Activated T-cell treated with anti-CD3 and anti-CD28 coated beads, Interleukin-2, amount 50 U/mL, for 4 hours (primary cell): ENCODE measurements around the gene AEN. TPM values are rescaled to one million over a fixed set of nuclear protein-coding genes. Genes with fewer than 3 reads are reported as not detected.

Source experiments
- ATAC-seq, 2 donors: fragments of 200-7000 bp; cut with Tn5 transposase; one replicate each; pipeline ENCODE4 v1.10.0; 2021
- DNase-seq: peaks from one replicate; pipeline ENCODE4 v3.0.0-alpha.2; 2020
- H3K27me3 Mint-ChIP-seq: one replicate; pipeline ENCODE4 v1.8.0; 2021; ENCODE audit warnings: low read depth, mixed read lengths
- H3K36me3 Mint-ChIP-seq: one replicate; pipeline ENCODE4 v1.8.0; 2022; ENCODE audit warnings: mixed read lengths; ENCODE audit not compliant: insufficient read depth
- H3K4me1 Mint-ChIP-seq: one replicate; pipeline ENCODE4 v1.8.0; 2021; ENCODE audit warnings: low read depth, mixed read lengths
- H3K4me3 Mint-ChIP-seq: one replicate; pipeline ENCODE4 v1.8.0; 2021; ENCODE audit warnings: mild to moderate bottlenecking, moderate library complexity, mixed read lengths
- H3K9me3 Mint-ChIP-seq: one replicate; pipeline ENCODE4 v1.8.0; 2021; ENCODE audit warnings: mixed read lengths
- total RNA-seq, 3 donors: library from RNA; stranded (reverse); gene quantifications; one replicate each; pipeline ENCODE4 v1.2.1, GENCODE V29; 2021

AEN gene
- total RNA-seq, 3 donors from 2014 or later = 103 to 141 (median 140) TPM

- Mint-ChIP-seq H3K4me3 (no peak overlapping the region), H3K9me3 (no peaks in the 10 kb centered on the region), H3K36me3 (no peaks in the 10 kb centered on the region), H3K4me1 (no peaks in the 10 kb centered on the region), H3K27me3 (peaks cover 10% of the 10 kb centered on the region)
- DNase-seq = no peak
- ATAC-seq = no peak
These were observed 59.3 kb downstream of the AEN start for GRCh38 chr15:88680241-88681001.

- ATAC-seq (no peak), DNase-seq (no peak)
- Mint-ChIP-seq H3K4me3 (no peak overlapping the region), H3K4me1 (no peaks in the 10 kb centered on the region), H3K9me3 (no peaks in the 10 kb centered on the region), H3K36me3 (no peaks in the 10 kb centered on the region), H3K27me3 (peaks cover 6% of the 10 kb centered on the region)
These were observed 60.6 kb downstream of the AEN start for GRCh38 chr15:88681610-88682221.

Other genes starting within 250 kb of the AEN start
- 10 to 100 TPM; 50.0 to 56.3 (median 51.4) TPM for gene MRPL46, start 154.0 kb upstream of the AEN start, total RNA-seq
- 10 to 100 TPM; 61.3 to 73.4 (median 67.2) TPM for gene MRPS11, start 153.6 kb upstream of the AEN start, total RNA-seq
- 1 to 10 TPM in 1 of 3 donors, under 1 TPM in 2; 0.87 to 1.0 (median 0.98) TPM for gene DET1, start 74.7 kb upstream of the AEN start, total RNA-seq
- gene ISG20, start 17.7 kb downstream of the AEN start, total RNA-seq = 10 to 100 TPM; 26.8 to 37.8 (median 27.7) TPM
- not detected for gene ACAN, start 182.1 kb downstream of the AEN start, total RNA-seq